HG03521 (cell line): ENCODE data around the gene KANK4.

Source experiments
- ATAC-seq: cut with Tn5 transposase; IDR thresholded peaks from one replicate; pipeline ENCODE4 v1.9.1; 2021; ENCODE audit warnings: mild to moderate bottlenecking, moderate library complexity; ENCODE audit not compliant: unreplicated experiment

Gene KANK4

GRCh38 chr1:62318756-62319544 is at the start of gene KANK4:
Gene KANK4, minus strand, starts transcription at chr1:62319434. Its CDS starts 37,870 bp downstream, at chr1:62281564.
- no peak for ATAC-seq

GRCh38 chr1:62368989-62369388 is 49.8 kb upstream of the KANK4 start:
- ATAC-seq: no peak

- no peak for ATAC-seq
These were observed 47.8 kb upstream of the KANK4 start for GRCh38 chr1:62367005-62367557.

- ATAC-seq: no peak
These were observed 45.5 kb upstream of the KANK4 start for GRCh38 chr1:62364721-62365120.

- no peak for ATAC-seq
These were observed 43.7 kb upstream of the KANK4 start for GRCh38 chr1:62362926-62363325.

- no peak for ATAC-seq
These were observed 43.1 kb upstream of the KANK4 start for GRCh38 chr1:62362061-62362917.

GRCh38 chr1:62361431-62361830 is 42.2 kb upstream of the KANK4 start:
- no peak for ATAC-seq

- no peak for ATAC-seq
These were observed 39.6 kb upstream of the KANK4 start for GRCh38 chr1:62358665-62359373.

- ATAC-seq: no peak
These were observed 38.7 kb upstream of the KANK4 start for GRCh38 chr1:62357916-62358315.

GRCh38 chr1:62356257-62356835 is 37.1 kb upstream of the KANK4 start:
- no peak for ATAC-seq

- no peak for ATAC-seq
These were observed 35.9 kb upstream of the KANK4 start for GRCh38 chr1:62355095-62355494.

- no peak for ATAC-seq
These were observed 34.6 kb upstream of the KANK4 start for GRCh38 chr1:62353853-62354252.

GRCh38 chr1:62352387-62352786 is 33.2 kb upstream of the KANK4 start:
- ATAC-seq: no peak

GRCh38 chr1:62349470-62350233 is 30.4 kb upstream of the KANK4 start:
- no peak for ATAC-seq

GRCh38 chr1:62346886-62347285 is 27.7 kb upstream of the KANK4 start:
- ATAC-seq: no peak

GRCh38 chr1:62343911-62344310 is 24.7 kb upstream of the KANK4 start:
- no peak for ATAC-seq

- ATAC-seq: no peak
These were observed 23.0 kb upstream of the KANK4 start for GRCh38 chr1:62342270-62342669.

- ATAC-seq: no peak
These were observed 22.4 kb upstream of the KANK4 start for GRCh38 chr1:62341615-62342014.

- ATAC-seq: no peak
These were observed 21.9 kb upstream of the KANK4 start for GRCh38 chr1:62341089-62341488.
